SK-N-SH (cell line): ENCODE data around the gene ZNF780A. TPM values are rescaled to one million over a fixed set of nuclear protein-coding genes. Genes with fewer than 3 reads are reported as not detected.

Experiments used
- CTCF ChIA-PET: fragments of 300-600, 350-600 bp; formaldehyde crosslinking; extraction: SDS; loops from one replicate; lab custom pipeline; 2021; lab: Yijun Ruan, JAX
- POLR2A ChIA-PET: fragments of 350-600 bp; sonication (Branson Sonifier 250); formaldehyde crosslinking; extraction: SDS; loops from one replicate; lab custom pipeline; 2020; ENCODE audit warnings: antibody characterized with exemption, inconsistent platforms; lab: Yijun Ruan, JAX
- DNase-seq: peaks from one replicate; pipeline ENCODE4 v3.0.0; 2012
- H2AFZ ChIP-seq: fragments of 200-600 bp; sonication (generic); 2 replicates; pipeline ENCODE4 v1.8.1; 2016; ENCODE audit warnings: antibody characterized with exemption, mild to moderate bottlenecking, low read depth
- H3F3A ChIP-seq: fragments of 200-600 bp; sonication (generic); replicated peaks from 2 replicates; pipeline ENCODE3; 2016; ENCODE audit warnings: antibody characterized with exemption, mild to moderate bottlenecking; ENCODE audit not compliant: insufficient read depth
- H3K27ac ChIP-seq, 2 experiments: fragments of 200-500 bp in 1 of 2; fragments of 200-600 bp in 1 of 2; sonication (Bioruptor generic) in 1 of 2; sonication (generic), shearing (Covaris generic) in 1 of 2; 2 replicates each; pipeline versions ENCODE4 v1.5.1 to v1.6.1; 2014 to 2016; ENCODE audit warnings: low read depth in 2 of 2, inconsistent platforms in 1 of 2, low read length in 1 of 2, mild to moderate bottlenecking in 1 of 2, mixed read lengths in 1 of 2
- H3K27me3 ChIP-seq: fragments of 200-600 bp; sonication (generic), shearing (Covaris generic); 2 replicates; pipeline ENCODE4 v1.6.1; 2016; ENCODE audit warnings: mixed run types; ENCODE audit not compliant: insufficient read depth
- H3K36me3 ChIP-seq, 2 experiments: fragments of 200-500 bp in 1 of 2; fragments of 200-600 bp in 1 of 2; sonication (Bioruptor generic) in 1 of 2; sonication (generic) in 1 of 2; replicated peaks in 1 of 2; 2 replicates each; pipeline versions ENCODE3 to v1.5.1; 2014 to 2016; ENCODE audit warnings: low read length in 1 of 2, mild to moderate bottlenecking in 1 of 2; ENCODE audit not compliant: insufficient read depth in 2 of 2, control insufficient read depth in 1 of 2
- H3K4me1 ChIP-seq, 2 experiments: fragments of 200-500 bp in 1 of 2; fragments of 200-600 bp in 1 of 2; sonication (Bioruptor generic) in 1 of 2; sonication (generic), shearing (Covaris generic) in 1 of 2; 2 replicates each; pipeline versions ENCODE4 v1.5.1 to v1.6.1; 2014 to 2016; ENCODE audit warnings: low read depth in 1 of 2, low read length in 1 of 2, mixed run types in 1 of 2; ENCODE audit not compliant: insufficient read depth in 2 of 2, control insufficient read depth in 1 of 2
- H3K4me2 ChIP-seq: fragments of 200-600 bp; sonication (generic), shearing (Covaris generic); 2 replicates; pipeline ENCODE4 v1.6.1; 2017; ENCODE audit warnings: mixed run types
- H3K4me3 ChIP-seq, 2 experiments: fragments of 200-500 bp in 1 of 2; fragments of 200-600 bp in 1 of 2; sonication (Bioruptor generic) in 1 of 2; sonication (generic), shearing (Covaris generic) in 1 of 2; 2 replicates each; pipeline versions ENCODE4 v1.5.1 to v1.8.1; 2014 to 2016; ENCODE audit warnings: low read depth in 2 of 2, inconsistent platforms in 1 of 2, low read length in 1 of 2, mild to moderate bottlenecking in 1 of 2, mixed read lengths in 1 of 2, moderate library complexity in 1 of 2
- H3K79me2 ChIP-seq: fragments of 200-600 bp; sonication (generic); 2 replicates; pipeline ENCODE4 v1.8.1; 2017; ENCODE audit warnings: mild to moderate bottlenecking; ENCODE audit not compliant: insufficient read depth
- H3K9ac ChIP-seq: fragments of 200-600 bp; sonication (generic); 2 replicates; pipeline ENCODE4 v1.6.1; 2017; ENCODE audit warnings: mixed run types
- H3K9me2 ChIP-seq: fragments of 200-600 bp; sonication (generic); 2 replicates; pipeline ENCODE4 v1.6.1; 2017; ENCODE audit warnings: mixed run types
- H3K9me3 ChIP-seq: fragments of 200-600 bp; sonication (generic); 2 replicates; pipeline ENCODE4 v1.6.1; 2017; ENCODE audit warnings: mixed run types, mild to moderate bottlenecking, moderate library complexity
- H4K20me1 ChIP-seq: fragments of 200-600 bp; sonication (generic); 2 replicates; pipeline ENCODE4 v1.6.1; 2017; ENCODE audit warnings: mild to moderate bottlenecking, mixed run types; ENCODE audit not compliant: insufficient read depth
- EZH2phosphoT487 ChIP-seq: fragments of 200-600 bp; sonication (generic); IDR thresholded peaks from 2 replicates; pipeline ENCODE4 v1.6.1; 2017; ENCODE audit warnings: low read depth, mixed run types, mild to moderate bottlenecking, antibody characterized with exemption, moderate library complexity, borderline replicate concordance
- FOXM1 ChIP-seq: IDR thresholded peaks from 2 replicates; pipeline ENCODE4 v1.4.0; 2012; ENCODE audit warnings: low read depth, mild to moderate bottlenecking
- GABPA ChIP-seq: IDR thresholded peaks from 2 replicates; pipeline ENCODE4 v1.4.0; 2012; ENCODE audit warnings: low read depth, mild to moderate bottlenecking
- GATA2 ChIP-seq: sonication (generic); formaldehyde crosslinking; IDR thresholded peaks from 2 replicates; pipeline ENCODE4 v1.5.0; 2020; ENCODE audit warnings: mild to moderate bottlenecking, missing genetic modification reagents
- JUND ChIP-seq: IDR thresholded peaks from 2 replicates; pipeline ENCODE4 v1.4.0; 2012
- MEF2A ChIP-seq: IDR thresholded peaks from 2 replicates; pipeline ENCODE4 v1.4.0; 2012; ENCODE audit warnings: low read depth, borderline replicate concordance
- MXI1 ChIP-seq: IDR thresholded peaks from 2 replicates; pipeline ENCODE4 v1.6.1; 2012; ENCODE audit warnings: mild to moderate bottlenecking, low read depth, low read length, improper control_type of control experiment
- NRF1 ChIP-seq: IDR thresholded peaks from 2 replicates; pipeline ENCODE4 v1.6.1; 2012; ENCODE audit warnings: low read depth, mild to moderate bottlenecking, low read length
- RCOR1 ChIP-seq: fragments of 150-350 bp; IDR thresholded peaks from 2 replicates; pipeline ENCODE4 v1.6.1; 2017; ENCODE audit warnings: antibody characterized with exemption, low read length
- RXRA ChIP-seq: IDR thresholded peaks from 2 replicates; pipeline ENCODE4 v1.4.0; 2012; ENCODE audit warnings: low read depth, mild to moderate bottlenecking, borderline replicate concordance
- SIN3A ChIP-seq: IDR thresholded peaks from 2 replicates; pipeline ENCODE4 v1.6.1; 2012; ENCODE audit warnings: low read depth, mild to moderate bottlenecking, low read length, moderate library complexity, borderline replicate concordance
- TAF1 ChIP-seq: IDR thresholded peaks from 2 replicates; pipeline ENCODE4 v1.6.1; 2012; ENCODE audit warnings: low read depth, mild to moderate bottlenecking, low read length, moderate library complexity, borderline replicate concordance
- TCF12 ChIP-seq: IDR thresholded peaks from 2 replicates; pipeline ENCODE4 v1.4.0; 2012
- YY1 ChIP-seq: IDR thresholded peaks from 2 replicates; pipeline ENCODE4 v1.4.0; 2012; ENCODE audit warnings: low read depth, mild to moderate bottlenecking
- WGBS: methylation state at CpG from one replicate; pipeline ENCODE4 v1.1.6; 2017; ENCODE audit warnings: low lambda C conversion rate; 5-methylcytosine and 5-hydroxymethylcytosine counted together
- polyA plus RNA-seq, 3 experiments: library from polyadenylated mRNA; depleted of rRNA; stranded (reverse); fragments of >200 nt; gene quantifications; 2 replicates each; pipeline ENCODE4 v1.2.3, GENCODE V29; 2012
- TF ChIP-seq, protein P1 (sequence below): IDR thresholded peaks from 2 replicates; pipeline ENCODE4 v1.4.0; 2012; ENCODE audit warnings: low read depth, borderline replicate concordance

Gene ZNF780A
- polyA plus RNA-seq, 1 of the 3 experiments (the other 2 are of a cell fraction) = 7.1 TPM

DNA sequence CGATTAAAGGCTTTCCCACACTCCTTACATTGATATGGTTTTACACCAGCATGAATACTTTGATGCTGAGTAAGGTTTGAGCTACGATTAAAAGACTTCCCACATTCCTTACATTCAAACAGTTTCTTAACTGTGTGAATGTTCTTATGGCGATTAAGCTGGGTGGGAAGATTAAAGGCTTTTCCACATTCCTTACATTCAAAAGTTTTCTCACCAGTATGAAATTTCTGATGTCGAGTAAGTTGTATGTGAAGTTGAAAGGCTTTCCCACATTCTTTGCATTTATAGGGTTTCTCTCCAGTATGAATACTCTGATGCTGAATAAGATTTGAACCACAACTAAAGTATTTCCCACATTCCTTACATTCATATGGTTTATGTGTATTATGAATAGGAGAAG lies 54.7 kb downstream of the ZNF780A start:
- TF ChIP-seq SIN3A (no peak), TAF1 (no peak), RXRA (no peak), TCF12 (no peak), GATA2 (no peak), GABPA (no peak), JUND (no peak), EZH2phosphoT487 (no peak), MEF2A (no peak)
- TF ChIP-seq, all 33 proteins: peak for 0
- Histone ChIP-seq H3K4me1 (no peaks in the 10 kb centered on the region), H3K27me3 (no peaks in the 10 kb centered on the region), H2AFZ (no peak overlapping the region), H3F3A (peaks cover 15% of the 10 kb centered on the region), H3K9ac (no peak overlapping the region), H3K4me2 (no peak overlapping the region), H3K36me3 (peaks cover 4 to 41% of the 10 kb centered on the region in 2 experiments), H4K20me1 (no peaks in the 10 kb centered on the region), H3K9me2 (no peaks in the 10 kb centered on the region), H3K9me3 (peaks cover 36% of the 10 kb centered on the region), H3K4me3 (no peak overlapping the region), H3K79me2 (no peaks in the 10 kb centered on the region), H3K27ac (no peak overlapping the region)
- DNase-seq = no peak
- CTCF ChIA-PET = no interaction called here
- 88% methylated on average over 4 of the region's 4 CpGs for WGBS
- POLR2A ChIA-PET = no interaction called here

DNA sequence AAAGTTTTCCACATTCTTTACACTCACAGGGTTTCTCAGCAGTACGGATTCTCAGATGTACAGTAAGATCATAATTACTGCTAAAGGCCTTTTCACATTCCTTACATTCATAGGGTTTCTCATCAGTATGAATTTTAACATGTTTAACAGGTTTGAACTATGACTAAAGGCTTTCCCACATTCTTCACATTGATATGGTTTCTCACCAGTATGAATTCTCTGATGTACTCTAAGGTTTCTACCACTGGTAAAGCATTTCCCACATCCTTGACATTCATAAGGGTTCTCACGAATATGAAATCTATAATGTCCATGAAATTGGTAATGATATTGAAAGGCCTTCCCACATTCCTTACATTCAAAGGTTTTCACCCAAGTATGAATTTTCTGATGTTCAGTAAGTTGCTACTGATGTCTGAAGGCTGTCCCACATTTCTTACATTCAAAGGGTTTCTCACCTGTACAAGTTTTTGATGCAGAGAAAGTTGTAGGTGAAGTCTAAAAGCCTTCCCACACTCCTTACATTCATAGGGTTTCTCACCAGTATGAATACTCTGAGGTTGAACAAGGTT lies 56.7 kb downstream of the ZNF780A start:
- DNase-seq = no peak
- CTCF ChIA-PET = interaction anchor here (0.7 kb wide), 1 partner anchor 161 kb away, joined by 3 read pairs; no protein-coding TSS in a partner anchor
- no peaks in the 10 kb centered on the region for H3K79me2 ChIP-seq
- 83% methylated on average over 2 of the region's 2 CpGs for WGBS
- H2AFZ ChIP-seq = no peak overlapping the region
- no peak overlapping the region for H3K27ac ChIP-seq
- POLR2A ChIA-PET = no interaction called here
- H4K20me1 ChIP-seq = no peaks in the 10 kb centered on the region
- no peak overlapping the region; a peak in 1 of 4 replicates for H3K4me3 ChIP-seq
- H3K4me2 ChIP-seq = no peak overlapping the region
- H3K27me3 ChIP-seq = no peaks in the 10 kb centered on the region
- peaks cover 48% of the 10 kb centered on the region for H3K9me3 ChIP-seq
- TF ChIP-seq FOXM1 (no peak), NRF1 (no peak), YY1 (no peak), MXI1 (no peak), RCOR1 (no peak), SIN3A (no peak)
- TF ChIP-seq, protein P1, sequence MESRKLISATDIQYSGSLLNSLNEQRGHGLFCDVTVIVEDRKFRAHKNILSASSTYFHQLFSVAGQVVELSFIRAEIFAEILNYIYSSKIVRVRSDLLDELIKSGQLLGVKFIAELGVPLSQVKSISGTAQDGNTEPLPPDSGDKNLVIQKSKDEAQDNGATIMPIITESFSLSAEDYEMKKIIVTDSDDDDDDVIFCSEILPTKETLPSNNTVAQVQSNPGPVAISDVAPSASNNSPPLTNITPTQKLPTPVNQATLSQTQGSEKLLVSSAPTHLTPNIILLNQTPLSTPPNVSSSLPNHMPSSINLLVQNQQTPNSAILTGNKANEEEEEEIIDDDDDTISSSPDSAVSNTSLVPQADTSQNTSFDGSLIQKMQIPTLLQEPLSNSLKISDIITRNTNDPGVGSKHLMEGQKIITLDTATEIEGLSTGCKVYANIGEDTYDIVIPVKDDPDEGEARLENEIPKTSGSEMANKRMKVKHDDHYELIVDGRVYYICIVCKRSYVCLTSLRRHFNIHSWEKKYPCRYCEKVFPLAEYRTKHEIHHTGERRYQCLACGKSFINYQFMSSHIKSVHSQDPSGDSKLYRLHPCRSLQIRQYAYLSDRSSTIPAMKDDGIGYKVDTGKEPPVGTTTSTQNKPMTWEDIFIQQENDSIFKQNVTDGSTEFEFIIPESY = no peak
- peaks cover 4 to 45% of the 10 kb centered on the region in 2 experiments for H3K36me3 ChIP-seq
- peaks cover 15% of the 10 kb centered on the region for H3F3A ChIP-seq
- H3K9me2 ChIP-seq = no peaks in the 10 kb centered on the region
- no peaks in the 10 kb centered on the region for H3K4me1 ChIP-seq
- no peak overlapping the region for H3K9ac ChIP-seq
